Prostate gland (tissue), 2 donors: Measurements from ENCODE around the gene BIRC3. TPM values are rescaled to one million over a fixed set of nuclear protein-coding genes. Genes with fewer than 3 reads are reported as not detected.
A peak's percentile ranks its signal among the peaks of the same experiment; 100 is the strongest.
"Not testable (repeated sequence)": the region's sequence is repeated elsewhere in the genome, so short reads cannot be mapped to it uniquely, and the experiment has no call there.

Experiments
- DNase-seq: peaks from one replicate; pipeline ENCODE4 v3.0.0-alpha.2; 2019; ENCODE audit warnings: low spot score
- H3K27ac ChIP-seq, 2 donors: fragments of 200-600 bp; sonication (generic); 2 replicates each; pipeline ENCODE4 v1.5.1; 2017 to 2019
- H3K27me3 ChIP-seq: fragments of 200-600 bp; sonication (generic); replicated peaks from 2 replicates; pipeline ENCODE4 v1.5.1; 2019; ENCODE audit not compliant: insufficient read depth
- H3K36me3 ChIP-seq, 2 donors: fragments of 200-600 bp; sonication (generic); 1 replicate in 1 of 2; 2 replicates in 1 of 2; pipeline versions ENCODE4 v1.5.1 to v1.8.1; 2017 to 2019
- H3K4me1 ChIP-seq: fragments of 200-600 bp; sonication (generic); replicated peaks from 2 replicates; pipeline ENCODE4 v1.5.1; 2019
- H3K4me3 ChIP-seq, 2 donors: fragments of 200-600 bp; sonication (generic); 2 replicates each; pipeline ENCODE4 v1.5.1; 2017 to 2019
- H3K9me3 ChIP-seq: fragments of 200-600 bp; sonication (generic); 2 replicates; pipeline ENCODE4 v1.5.1; 2017
- CTCF ChIP-seq, 4 experiments: fragments of 200-600 bp in 2 of 4; fragments of 450-650 bp in 2 of 4; sonication (generic) in 2 of 4; IDR thresholded peaks; 1 replicate in 3 of 4; 2 replicates in 1 of 4; pipeline ENCODE4 v1.5.1; 2016 to 2019; ENCODE audit warnings: antibody characterized with exemption in 4 of 4, mild to moderate bottlenecking in 2 of 4, moderate library complexity in 2 of 4
- POLR2A ChIP-seq: fragments of 450-650 bp; IDR thresholded peaks from one replicate; pipeline ENCODE4 v1.6.1; 2016; ENCODE audit warnings: antibody characterized with exemption, mild to moderate bottlenecking
- POLR2AphosphoS5 ChIP-seq: sonication (generic); formaldehyde crosslinking; IDR thresholded peaks from one replicate; pipeline ENCODE4 v1.6.1; 2017; ENCODE audit warnings: antibody characterized with exemption
- WGBS: methylation state at CpG from one replicate; pipeline ENCODE4 v1.1.5; 2018; 5-methylcytosine and 5-hydroxymethylcytosine counted together
- intact Hi-C: fragments of 100-400 bp; cut with DNase I; formaldehyde crosslinking; loops from one replicate; pipeline ENCODE4 v1.14.2; 2022
- total RNA-seq, 2 donors: library from RNA; depleted of rRNA; stranded (reverse); fragments of >200 nt; gene quantifications; one replicate each; pipeline ENCODE4 v1.1.0, GENCODE V29; 2016

BIRC3 gene
- total RNA-seq, 2 donors from 2014 or later, result 5.2 to 9.2 TPM

GRCh38 chr11:102292933-102293332 is 24.4 kb upstream of the BIRC3 start:
- Histone ChIP-seq H3K9me3 (no peaks in the 10 kb centered on the region), H3K27ac (no peak overlapping the region), H3K4me3 (no peak overlapping the region), H3K4me1 (no peaks in the 10 kb centered on the region), H3K27me3 (no peaks in the 10 kb centered on the region), H3K36me3 (no peaks in the 10 kb centered on the region)
- DNase-seq, result no peak
- WGBS, result 80% methylated on average over 6 of the region's 6 CpGs
- intact Hi-C loops, result loop anchor here (5.0 kb wide), 1 partner anchor 204 kb away; no protein-coding TSS in a partner anchor
- TF ChIP-seq POLR2A (no peak), POLR2AphosphoS5 (no peak), CTCF (IDR thresholded peaks at IDR 0.05) (no peak)

DNA sequence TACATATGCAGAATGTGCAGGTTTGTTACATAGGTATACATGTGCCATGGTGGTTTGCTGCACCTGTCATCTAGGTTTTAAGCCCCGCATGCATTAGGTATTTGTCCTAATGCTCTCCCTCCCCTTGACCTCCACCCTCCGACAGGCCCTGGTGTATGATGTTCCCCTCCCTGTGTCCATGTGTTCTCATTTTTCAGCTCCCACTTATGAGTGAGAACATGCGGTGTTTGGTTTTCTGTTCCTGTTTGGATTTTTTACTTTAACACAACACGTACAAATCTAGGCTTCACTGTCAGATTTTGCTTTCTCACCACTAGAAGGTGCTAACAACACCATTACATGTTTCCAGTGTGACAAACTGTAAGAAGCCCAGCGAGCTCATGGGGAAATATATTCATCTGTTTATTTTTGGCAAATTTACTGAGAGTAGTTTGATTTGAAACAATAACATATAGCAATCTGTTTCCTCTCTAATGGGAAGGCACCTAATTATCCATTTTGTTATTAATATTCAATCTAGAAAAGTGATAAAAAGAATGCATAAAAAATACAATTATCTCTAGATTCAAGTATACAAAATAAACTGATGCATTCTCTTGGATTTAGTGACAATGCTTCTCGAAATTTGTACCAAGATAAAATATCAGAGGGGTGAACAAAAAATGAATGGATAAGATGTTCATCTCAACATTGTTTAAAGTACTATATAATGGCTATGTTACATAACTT is 23.2 kb upstream of the BIRC3 start:
- intact Hi-C loops, result loop anchor here (5.0 kb wide), 1 partner anchor 203 kb away; no protein-coding TSS in a partner anchor
- no peak overlapping the region for H3K4me3 ChIP-seq
- no peak for TF ChIP-seq POLR2A
- no peak for TF ChIP-seq POLR2AphosphoS5
- peak; percentile 12 to 71 (median 44) for TF ChIP-seq CTCF (IDR thresholded peaks at IDR 0.05)
- H3K9me3 ChIP-seq, result no peaks in the 10 kb centered on the region
- no peak overlapping the region for H3K27ac ChIP-seq
- H3K36me3 ChIP-seq, result no peaks in the 10 kb centered on the region
- H3K27me3 ChIP-seq, result no peaks in the 10 kb centered on the region
- WGBS, result 24% methylated on average over 6 of the region's 6 CpGs
- no peaks in the 10 kb centered on the region for H3K4me1 ChIP-seq
- DNase-seq, result peak; percentile 20

GRCh38 chr11:102295045-102295444 is 22.2 kb upstream of the BIRC3 start:
- intact Hi-C loops, result no loop called here
- WGBS, result 92% methylated on average over 2 of the region's 2 CpGs

GRCh38 chr11:102296757-102297156 is 20.5 kb upstream of the BIRC3 start:
- H3K36me3 ChIP-seq, H3K4me1 ChIP-seq, H3K4me3 ChIP-seq, DNase-seq, H3K27me3 ChIP-seq, H3K27ac ChIP-seq, intact Hi-C loops, H3K9me3 ChIP-seq: not testable (repeated sequence)
- WGBS, result 87% methylated on average over 4 of the region's 4 CpGs

More at GRCh38 chr11:102295045-102295444, 22.2 kb upstream of the BIRC3 start:
- H3K36me3 ChIP-seq, result no peaks in the 10 kb centered on the region
- no peaks in the 10 kb centered on the region for H3K4me1 ChIP-seq
- TF ChIP-seq POLR2A, result no peak
- TF ChIP-seq POLR2AphosphoS5, result no peak
- no peak for DNase-seq
- no peaks in the 10 kb centered on the region for H3K27me3 ChIP-seq
- H3K9me3 ChIP-seq, result no peaks in the 10 kb centered on the region
- no peak overlapping the region for H3K27ac ChIP-seq
- H3K4me3 ChIP-seq, result no peak overlapping the region

DNA sequence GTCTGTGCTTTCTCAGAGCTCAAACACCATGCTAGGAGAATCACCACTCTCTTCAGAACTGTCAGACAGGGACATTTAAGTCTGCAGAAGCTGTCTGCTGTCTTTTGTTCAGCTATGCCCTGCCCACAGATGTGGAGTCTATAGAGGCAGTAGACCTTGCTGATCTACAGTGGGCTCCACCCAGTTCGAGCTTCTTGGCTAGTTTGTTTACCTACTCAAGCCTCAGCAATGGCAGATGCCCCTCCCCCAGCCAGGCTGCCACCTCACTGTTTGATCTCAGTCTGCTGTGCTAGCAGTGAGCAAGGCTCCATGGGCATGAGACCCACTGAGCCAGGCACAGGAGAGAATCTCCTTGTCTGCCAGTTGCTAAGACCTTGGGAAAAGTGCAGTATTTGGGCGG is 16.4 kb upstream of the BIRC3 start:
- H3K4me3 ChIP-seq, intact Hi-C loops, H3K9me3 ChIP-seq, H3K4me1 ChIP-seq, H3K27ac ChIP-seq, H3K27me3 ChIP-seq, DNase-seq, H3K36me3 ChIP-seq: not testable (repeated sequence)
- 53% methylated on average over 2 of the region's 2 CpGs for WGBS

DNA sequence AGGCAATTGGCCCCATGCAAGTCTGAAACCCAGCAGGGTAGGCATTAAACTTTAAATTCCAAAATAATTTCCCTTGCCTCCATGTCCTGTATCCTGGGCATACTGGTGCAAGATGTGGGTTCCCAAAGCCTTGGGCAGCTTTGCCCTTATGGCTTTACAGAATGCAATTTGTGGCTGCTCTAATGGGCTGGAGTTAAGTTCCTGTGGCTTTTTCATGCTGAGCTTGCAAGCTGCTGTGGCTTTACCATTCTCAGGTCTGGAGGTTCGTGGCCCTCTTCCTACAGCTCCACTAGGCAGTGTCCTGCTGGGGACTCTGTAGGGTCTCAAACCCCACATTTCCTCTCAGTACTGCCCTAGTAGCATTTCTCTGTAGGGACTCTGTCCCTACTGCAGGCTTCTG is 15.0 kb upstream of the BIRC3 start:
- intact Hi-C loops, result no loop called here
- Histone ChIP-seq H3K27ac (no peak overlapping the region), H3K4me3 (no peak overlapping the region), H3K27me3 (no peaks in the 10 kb centered on the region), H3K4me1 (no peaks in the 10 kb centered on the region), H3K9me3 (no peaks in the 10 kb centered on the region), H3K36me3 (no peaks in the 10 kb centered on the region)
- WGBS, result 100% methylated on average over 1 of the region's 1 CpG
- TF ChIP-seq POLR2AphosphoS5 (no peak), POLR2A (no peak), CTCF (IDR thresholded peaks at IDR 0.05) (no peak)
- no peak for DNase-seq
